NCI-H446 treated with DMSO at 0.1 percent for 48 hours (cell line): ENCODE measurements around the gene CPS1.

Experiments
- DNase-seq: peaks from one replicate; lab custom pipeline; 2025; lab: John Stamatoyannopoulos, UW

Gene CPS1

GRCh38 chr2:210681491-210681890, 125.1 kb downstream of the CPS1 start:
- no peak for DNase-seq

GRCh38 chr2:210686401-210686800, 130.0 kb downstream of the CPS1 start:
- no peak for DNase-seq

GRCh38 chr2:210687786-210688470, 131.5 kb downstream of the CPS1 start:
- DNase-seq, result no peak

GRCh38 chr2:210707900-210708299, 151.5 kb downstream of the CPS1 start:
- DNase-seq, result no peak

GRCh38 chr2:210713122-210713521, 156.7 kb downstream of the CPS1 start:
- no peak for DNase-seq

- DNase-seq, result no peak
Observed at GRCh38 chr2:210715560-210716082, 159.2 kb downstream of the CPS1 start.

- DNase-seq, result no peak
Observed at GRCh38 chr2:210718503-210718902, 162.1 kb downstream of the CPS1 start.

- DNase-seq, result no peak
Observed at GRCh38 chr2:210722092-210722491, 165.7 kb downstream of the CPS1 start.

GRCh38 chr2:210727549-210727948, 171.2 kb downstream of the CPS1 start:
- DNase-seq, result no peak
